AG09309 (cell line): Measurements from ENCODE around the gene IQSEC3.

Source experiments
- DNase-seq: peaks from one replicate; pipeline ENCODE4 v3.0.0-alpha.2; 2010; ENCODE audit warnings: low read depth
- H3K4me3 ChIP-seq: 2 replicates; pipeline ENCODE4 v1.5.1; 2011; ENCODE audit warnings: mild to moderate bottlenecking, low read depth, low read length, moderate library complexity; ENCODE audit not compliant: control insufficient read depth
- CTCF ChIP-seq: IDR thresholded peaks from 2 replicates; pipeline ENCODE4 v1.5.1; 2011; ENCODE audit warnings: mild to moderate bottlenecking, low read depth, low read length, inconsistent platforms; ENCODE audit not compliant: insufficient read depth, control insufficient read depth; ENCODE audit errors: missing control alignments

The IQSEC3 gene

DNA sequence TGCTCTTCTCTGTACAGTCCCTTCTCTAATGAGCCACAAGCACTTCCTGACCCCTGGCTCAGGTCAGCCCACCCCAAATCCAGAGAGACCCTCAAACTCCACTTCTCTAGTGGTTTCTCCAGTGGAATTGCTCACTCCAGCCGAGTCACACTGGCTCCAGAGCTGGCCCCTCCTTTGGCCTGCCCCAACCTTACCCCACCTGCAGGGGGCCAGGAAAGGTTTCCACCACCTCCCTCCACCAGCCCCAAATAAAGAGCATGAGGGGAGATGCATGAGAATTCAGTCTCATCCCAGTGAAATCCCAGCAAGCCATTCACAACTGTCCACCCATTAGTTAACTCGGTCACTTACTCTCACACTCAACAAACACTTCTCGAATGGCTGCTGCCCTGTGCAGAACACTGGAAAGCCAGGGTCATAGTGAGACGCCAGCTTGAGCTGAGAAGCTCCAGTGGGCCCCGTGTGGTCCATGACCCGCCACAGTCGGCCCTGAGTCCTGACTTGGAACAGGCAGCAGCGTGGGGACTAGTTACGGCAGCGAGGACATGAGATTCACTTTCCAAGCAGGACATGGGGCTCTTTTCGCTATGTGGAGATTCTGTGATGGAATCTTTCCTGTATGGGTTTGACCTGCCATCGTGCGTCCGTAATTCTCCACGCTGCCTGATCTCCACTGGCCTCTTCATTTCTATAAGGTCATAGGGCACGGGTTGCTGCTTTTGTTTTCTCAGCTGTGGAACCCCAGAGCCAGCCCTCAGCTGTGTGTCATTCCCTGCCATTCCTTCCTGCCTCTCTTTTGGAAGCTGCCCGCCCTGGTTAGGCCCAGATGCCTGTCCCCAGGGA is 103.2 kb downstream of the IQSEC3 start:
- DNase-seq = no peak
- no peak overlapping the region for H3K4me3 ChIP-seq
- TF ChIP-seq CTCF = no peak

DNA sequence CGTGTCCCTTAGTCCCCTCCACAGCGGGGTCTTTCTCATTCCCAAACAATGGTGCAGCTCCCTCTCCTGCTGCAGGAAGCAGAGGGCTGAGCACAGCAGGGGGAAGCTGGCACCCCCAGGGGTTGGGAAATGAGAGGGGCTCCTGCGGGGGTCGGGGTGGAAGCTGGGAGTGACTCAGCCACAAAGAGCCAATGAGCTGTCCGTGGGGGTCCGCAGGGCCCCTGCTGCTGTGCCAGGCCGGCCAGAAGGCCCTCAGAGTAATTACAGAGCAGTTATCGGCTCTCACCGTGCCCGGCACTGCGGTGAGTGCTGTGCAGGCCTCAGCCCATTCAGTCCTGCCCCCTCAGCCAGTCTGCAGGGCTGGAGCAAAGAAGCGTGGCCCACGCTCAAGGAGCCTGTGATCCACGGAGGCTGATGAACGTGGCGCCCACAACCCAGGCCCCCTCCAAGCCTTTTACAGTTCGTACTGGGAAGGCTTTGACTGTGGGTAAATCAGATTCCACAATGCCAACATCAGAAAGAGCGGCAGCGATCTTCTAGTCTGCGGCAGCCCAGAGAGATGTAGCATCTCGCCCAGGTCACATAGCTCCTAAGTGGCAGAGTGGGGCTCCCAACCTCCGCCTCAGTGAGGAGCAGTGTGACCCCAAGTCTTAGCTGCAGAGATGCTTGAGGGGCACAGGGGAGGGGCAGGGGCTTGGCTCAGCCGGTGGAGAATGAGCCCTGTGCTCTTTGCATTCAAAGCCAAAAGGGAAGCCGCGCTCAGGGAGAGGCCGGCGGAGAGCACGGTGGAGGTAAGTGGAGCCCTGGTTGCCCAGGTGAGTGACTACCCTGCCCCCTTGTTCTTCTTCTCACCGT is 104.0 kb downstream of the IQSEC3 start:
- no peak for DNase-seq
- no peak for TF ChIP-seq CTCF
- H3K4me3 ChIP-seq = no peak overlapping the region

DNA sequence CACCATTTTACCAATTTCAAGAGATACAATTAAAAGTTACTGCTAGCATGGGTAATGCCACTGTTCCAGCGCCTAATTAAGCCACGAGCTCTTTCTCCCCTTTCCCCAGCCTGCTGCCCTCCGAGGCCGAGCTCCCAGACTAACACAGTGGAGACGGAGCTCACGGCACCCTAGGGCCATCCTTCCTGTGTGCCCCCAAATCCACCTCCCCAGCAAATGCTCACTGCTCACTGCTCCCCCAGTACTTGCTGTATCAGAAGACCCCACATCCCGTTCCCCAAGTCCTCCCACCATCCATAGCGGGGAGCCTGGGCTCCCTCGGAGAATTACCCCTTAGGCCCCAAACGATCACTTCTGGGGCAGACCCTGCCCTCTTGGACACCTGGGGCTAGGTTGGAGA is 104.7 kb downstream of the IQSEC3 start:
- no peak overlapping the region for H3K4me3 ChIP-seq
- DNase-seq = no peak
- no peak for TF ChIP-seq CTCF

GRCh38 chr12:171743-172676 is 105.4 kb downstream of the IQSEC3 start:
- DNase-seq = no peak
- no peak for TF ChIP-seq CTCF
- no peak overlapping the region for H3K4me3 ChIP-seq

DNA sequence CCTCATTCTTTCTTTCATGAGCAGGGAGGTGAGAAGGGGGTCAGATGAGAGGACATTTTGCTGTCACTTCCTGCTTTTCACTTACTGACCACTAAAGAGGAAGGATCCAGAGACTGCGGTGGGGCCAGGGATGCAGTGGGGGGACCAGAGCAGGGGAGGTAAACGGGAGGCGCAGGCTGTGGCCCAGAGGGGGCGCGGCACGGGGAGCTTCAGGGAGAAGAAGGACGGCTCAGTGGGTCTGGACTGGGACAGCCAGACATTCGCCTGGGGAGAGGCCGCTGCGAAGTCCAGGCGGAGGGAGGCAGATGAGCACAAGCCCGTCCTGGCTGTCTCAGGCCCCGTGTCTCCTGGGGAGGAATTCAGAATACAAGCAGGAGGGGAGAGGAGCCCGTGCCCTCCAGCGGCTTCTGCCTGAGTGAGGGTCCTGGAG is 106.2 kb downstream of the IQSEC3 start:
- no peak for DNase-seq
- H3K4me3 ChIP-seq = no peak overlapping the region
- TF ChIP-seq CTCF = no peak

- H3K4me3 ChIP-seq = no peak overlapping the region
- DNase-seq = no peak
- TF ChIP-seq CTCF = no peak
These were observed 107.6 kb downstream of the IQSEC3 start for GRCh38 chr12:174124-174523.
